GM23338 (cell line): ENCODE measurements around the gene MORN4. TPM values are rescaled to one million over a fixed set of nuclear protein-coding genes. Genes with fewer than 3 reads are reported as not detected.

Experiments used
- ATAC-seq: fragments of 200-7000 bp; cut with Tn5 transposase; 3 replicates; pipeline ENCODE4 v1.9.1; 2020
- DNase-seq: peaks from one replicate; pipeline ENCODE4 v3.0.0-alpha.2; 2015; ENCODE audit warnings: low spot score
- H2AFZ ChIP-seq: fragments of 200-600 bp; sonication (generic); 2 replicates; pipeline ENCODE4 v1.8.0; 2016; ENCODE audit warnings: antibody characterized with exemption, mild to moderate bottlenecking, moderate library complexity
- H3F3A ChIP-seq: fragments of 200-600 bp; sonication (generic); replicated peaks from 2 replicates; pipeline ENCODE4 v1.8.0; 2017; ENCODE audit warnings: antibody characterized with exemption, mixed run types, low read depth
- H3K27ac ChIP-seq: fragments of 200-600 bp; sonication (generic); 2 replicates; pipeline ENCODE4 v1.6.1; 2016; ENCODE audit warnings: low read depth
- H3K27me3 ChIP-seq: fragments of 200-600 bp; sonication (generic); 2 replicates; pipeline ENCODE4 v1.8.0; 2016; ENCODE audit warnings: mild to moderate bottlenecking, mixed run types, moderate library complexity; ENCODE audit not compliant: insufficient read depth
- H3K36me3 ChIP-seq: fragments of 200-600 bp; sonication (generic); 2 replicates; pipeline ENCODE4 v1.8.0; 2016; ENCODE audit warnings: mild to moderate bottlenecking; ENCODE audit not compliant: insufficient read depth
- H3K4me1 ChIP-seq: fragments of 200-600 bp; sonication (generic); 2 replicates; pipeline ENCODE4 v1.8.0; 2016; ENCODE audit warnings: mild to moderate bottlenecking, moderate library complexity; ENCODE audit not compliant: insufficient read depth
- H3K4me2 ChIP-seq: fragments of 200-600 bp; sonication (generic); 2 replicates; pipeline ENCODE4 v1.7.1; 2017; ENCODE audit warnings: mixed run types
- H3K4me3 ChIP-seq: fragments of 200-600 bp; sonication (generic); 2 replicates; pipeline ENCODE4 v1.6.1; 2016; ENCODE audit warnings: mixed run types
- H3K79me2 ChIP-seq: fragments of 200-600 bp; sonication (generic); replicated peaks from 2 replicates; pipeline ENCODE4 v1.8.0; 2017; ENCODE audit warnings: mild to moderate bottlenecking; ENCODE audit not compliant: insufficient read depth
- H3K9me2 ChIP-seq: fragments of 200-600 bp; sonication (generic); 2 replicates; pipeline ENCODE4 v1.8.0; 2017; ENCODE audit not compliant: insufficient read depth
- H4K20me1 ChIP-seq: fragments of 200-600 bp; sonication (generic); replicated peaks from 2 replicates; pipeline ENCODE4 v1.8.0; 2017; ENCODE audit warnings: mild to moderate bottlenecking; ENCODE audit not compliant: insufficient read depth
- H3K27ac Mint-ChIP-seq: 2 replicates; pipeline ENCODE4 v1.8.0; 2020; ENCODE audit warnings: inconsistent platforms, mild to moderate bottlenecking, moderate library complexity, mixed read lengths
- H3K27me3 Mint-ChIP-seq: 3 replicates; pipeline ENCODE4 v1.8.0; 2022; ENCODE audit warnings: low read depth, mild to moderate bottlenecking, moderate library complexity, mixed read lengths, inconsistent platforms; ENCODE audit not compliant: insufficient read depth, poor library complexity
- H3K36me3 Mint-ChIP-seq: 3 replicates; pipeline ENCODE4 v1.8.0; 2021; ENCODE audit warnings: low read depth, mild to moderate bottlenecking, inconsistent platforms, moderate library complexity, mixed read lengths
- H3K4me1 Mint-ChIP-seq: 3 replicates; pipeline ENCODE4 v1.8.0; 2020; ENCODE audit warnings: mild to moderate bottlenecking, inconsistent platforms, mixed read lengths
- H3K4me3 Mint-ChIP-seq: 3 replicates; pipeline ENCODE4 v1.8.0; 2021; ENCODE audit warnings: moderate library complexity, mild to moderate bottlenecking, inconsistent platforms, mixed read lengths
- H3K9me3 Mint-ChIP-seq: 3 replicates; pipeline ENCODE4 v1.8.0; 2020; ENCODE audit warnings: moderate library complexity, mild to moderate bottlenecking, inconsistent platforms, mixed read lengths
- CREB1 ChIP-seq: fragments of 250-450 bp; sonication (Bioruptor Pico); IDR thresholded peaks from 2 replicates; pipeline ENCODE4 v1.5.0; 2020; ENCODE audit warnings: low read depth, mild to moderate bottlenecking, moderate library complexity
- EZH2 ChIP-seq: fragments of 200-600 bp; sonication (generic); IDR thresholded peaks from one replicate; pipeline ENCODE4 v1.8.0; 2017; ENCODE audit warnings: antibody characterized with exemption, mild to moderate bottlenecking, low read depth; ENCODE audit not compliant: unreplicated experiment
- EZH2phosphoT487 ChIP-seq: fragments of 200-600 bp; sonication (generic); IDR thresholded peaks from one replicate; pipeline ENCODE4 v1.8.1; 2018; ENCODE audit warnings: antibody characterized with exemption; ENCODE audit not compliant: unreplicated experiment
- JUNB ChIP-seq: IDR thresholded peaks from one replicate; pipeline ENCODE4 v1.6.1; 2016; ENCODE audit warnings: antibody characterized with exemption; ENCODE audit not compliant: unreplicated experiment
- NANOG ChIP-seq: IDR thresholded peaks from 2 replicates; pipeline ENCODE4 v1.6.1; 2016; ENCODE audit warnings: antibody characterized with exemption, borderline replicate concordance
- POLR2AphosphoS5 ChIP-seq: IDR thresholded peaks from 2 replicates; pipeline ENCODE4 v1.6.1; 2016; ENCODE audit warnings: antibody characterized with exemption, low read depth
- STAT1 ChIP-seq: IDR thresholded peaks from one replicate; pipeline ENCODE4 v1.6.1; 2016; ENCODE audit warnings: antibody characterized with exemption; ENCODE audit not compliant: unreplicated experiment
- ZNF114 ChIP-seq: fragments of 250-450 bp; sonication (Bioruptor Pico); IDR thresholded peaks from 2 replicates; pipeline ENCODE4 v1.5.0; 2020; ENCODE audit warnings: mild to moderate bottlenecking, moderate library complexity
- ZNF331 ChIP-seq: fragments of 250-450 bp; sonication (Bioruptor Pico); IDR thresholded peaks from 2 replicates; pipeline ENCODE4 v1.5.0; 2020; ENCODE audit warnings: low read depth, mild to moderate bottlenecking, moderate library complexity
- polyA plus RNA-seq: library from polyadenylated mRNA; unstranded; fragments of >200 nt; fragmentation: Nextera tagmentation; extraction: Ambion mirVana; gene quantifications from 2 replicates; pipeline ENCODE4 v1.2.1, GENCODE V29; 2016
- total RNA-seq: library from RNA; depleted of rRNA; stranded (reverse); fragments of >200 nt; shearing (Covaris generic); gene quantifications from 2 replicates; pipeline ENCODE4 v1.2.3, GENCODE V29; 2014
- TF ChIP-seq, protein P1 (sequence below): fragments of 250-450 bp; sonication (Bioruptor Pico); IDR thresholded peaks from 2 replicates; pipeline ENCODE4 v1.5.0; 2020; ENCODE audit warnings: mild to moderate bottlenecking, moderate library complexity
- TF ChIP-seq, protein P2 (sequence below), 2 experiments: fragments of 200-600 bp in 1 of 2; sonication (generic) in 1 of 2; conservative IDR thresholded peaks; 2 replicates each; pipeline versions ENCODE4 v1.5.1 to v1.6.1; 2016 to 2017; ENCODE audit warnings: antibody characterized with exemption in 2 of 2, low read depth in 2 of 2, mild to moderate bottlenecking in 2 of 2, moderate library complexity in 1 of 2
- TF ChIP-seq, protein P3 (sequence below): IDR thresholded peaks from one replicate; pipeline ENCODE4 v1.6.1; 2018; ENCODE audit warnings: antibody characterized with exemption; ENCODE audit not compliant: unreplicated experiment
- TF ChIP-seq, protein P4 (sequence below): IDR thresholded peaks from 2 replicates; pipeline ENCODE4 v1.6.1; 2016; ENCODE audit warnings: antibody characterized with exemption

Gene MORN4
- total and polyA plus RNA-seq, 2 experiments from 2014 or later, result 9.0 to 50.0 TPM

DNA sequence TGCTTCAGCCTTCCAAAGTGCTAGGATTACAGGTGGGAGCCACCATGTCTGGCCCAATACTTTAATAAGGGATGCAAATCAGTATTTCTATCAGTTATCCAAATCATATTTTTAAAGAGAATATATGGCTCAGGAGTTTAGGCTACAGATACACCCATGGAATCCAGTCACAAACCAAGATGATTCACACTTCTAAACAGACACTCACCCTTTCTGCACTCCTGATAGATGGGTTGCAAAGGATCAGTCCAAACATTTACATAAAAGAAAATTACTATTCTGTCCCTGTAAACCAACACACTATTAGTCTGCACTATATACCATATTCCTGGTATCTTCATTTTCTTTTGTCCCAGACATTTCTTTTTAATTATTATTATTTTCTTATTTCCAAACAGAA lies 2.2 kb downstream of the MORN4 start:
- H3K27me3 ChIP-seq, result no peaks in the 10 kb centered on the region
- Mint-ChIP-seq H3K36me3 (no peaks in the 10 kb centered on the region), H3K9me3 (no peaks in the 10 kb centered on the region), H3K27ac (no peak overlapping the region), H3K27me3 (peaks cover 5% of the 10 kb centered on the region), H3K4me1 (peaks cover 6% of the 10 kb centered on the region; the same call in 2 of the 3 replicates), H3K4me3 (no peak overlapping the region)
- TF ChIP-seq POLR2AphosphoS5 (no peak), JUNB (no peak), CREB1 (CRISPR knock-in tag) (no peak), ZNF331 (no peak), EZH2 (no peak), NANOG (no peak), STAT1 (no peak), ZNF114 (CRISPR knock-in tag) (no peak), EZH2phosphoT487 (no peak)
- TF ChIP-seq, protein P1, sequence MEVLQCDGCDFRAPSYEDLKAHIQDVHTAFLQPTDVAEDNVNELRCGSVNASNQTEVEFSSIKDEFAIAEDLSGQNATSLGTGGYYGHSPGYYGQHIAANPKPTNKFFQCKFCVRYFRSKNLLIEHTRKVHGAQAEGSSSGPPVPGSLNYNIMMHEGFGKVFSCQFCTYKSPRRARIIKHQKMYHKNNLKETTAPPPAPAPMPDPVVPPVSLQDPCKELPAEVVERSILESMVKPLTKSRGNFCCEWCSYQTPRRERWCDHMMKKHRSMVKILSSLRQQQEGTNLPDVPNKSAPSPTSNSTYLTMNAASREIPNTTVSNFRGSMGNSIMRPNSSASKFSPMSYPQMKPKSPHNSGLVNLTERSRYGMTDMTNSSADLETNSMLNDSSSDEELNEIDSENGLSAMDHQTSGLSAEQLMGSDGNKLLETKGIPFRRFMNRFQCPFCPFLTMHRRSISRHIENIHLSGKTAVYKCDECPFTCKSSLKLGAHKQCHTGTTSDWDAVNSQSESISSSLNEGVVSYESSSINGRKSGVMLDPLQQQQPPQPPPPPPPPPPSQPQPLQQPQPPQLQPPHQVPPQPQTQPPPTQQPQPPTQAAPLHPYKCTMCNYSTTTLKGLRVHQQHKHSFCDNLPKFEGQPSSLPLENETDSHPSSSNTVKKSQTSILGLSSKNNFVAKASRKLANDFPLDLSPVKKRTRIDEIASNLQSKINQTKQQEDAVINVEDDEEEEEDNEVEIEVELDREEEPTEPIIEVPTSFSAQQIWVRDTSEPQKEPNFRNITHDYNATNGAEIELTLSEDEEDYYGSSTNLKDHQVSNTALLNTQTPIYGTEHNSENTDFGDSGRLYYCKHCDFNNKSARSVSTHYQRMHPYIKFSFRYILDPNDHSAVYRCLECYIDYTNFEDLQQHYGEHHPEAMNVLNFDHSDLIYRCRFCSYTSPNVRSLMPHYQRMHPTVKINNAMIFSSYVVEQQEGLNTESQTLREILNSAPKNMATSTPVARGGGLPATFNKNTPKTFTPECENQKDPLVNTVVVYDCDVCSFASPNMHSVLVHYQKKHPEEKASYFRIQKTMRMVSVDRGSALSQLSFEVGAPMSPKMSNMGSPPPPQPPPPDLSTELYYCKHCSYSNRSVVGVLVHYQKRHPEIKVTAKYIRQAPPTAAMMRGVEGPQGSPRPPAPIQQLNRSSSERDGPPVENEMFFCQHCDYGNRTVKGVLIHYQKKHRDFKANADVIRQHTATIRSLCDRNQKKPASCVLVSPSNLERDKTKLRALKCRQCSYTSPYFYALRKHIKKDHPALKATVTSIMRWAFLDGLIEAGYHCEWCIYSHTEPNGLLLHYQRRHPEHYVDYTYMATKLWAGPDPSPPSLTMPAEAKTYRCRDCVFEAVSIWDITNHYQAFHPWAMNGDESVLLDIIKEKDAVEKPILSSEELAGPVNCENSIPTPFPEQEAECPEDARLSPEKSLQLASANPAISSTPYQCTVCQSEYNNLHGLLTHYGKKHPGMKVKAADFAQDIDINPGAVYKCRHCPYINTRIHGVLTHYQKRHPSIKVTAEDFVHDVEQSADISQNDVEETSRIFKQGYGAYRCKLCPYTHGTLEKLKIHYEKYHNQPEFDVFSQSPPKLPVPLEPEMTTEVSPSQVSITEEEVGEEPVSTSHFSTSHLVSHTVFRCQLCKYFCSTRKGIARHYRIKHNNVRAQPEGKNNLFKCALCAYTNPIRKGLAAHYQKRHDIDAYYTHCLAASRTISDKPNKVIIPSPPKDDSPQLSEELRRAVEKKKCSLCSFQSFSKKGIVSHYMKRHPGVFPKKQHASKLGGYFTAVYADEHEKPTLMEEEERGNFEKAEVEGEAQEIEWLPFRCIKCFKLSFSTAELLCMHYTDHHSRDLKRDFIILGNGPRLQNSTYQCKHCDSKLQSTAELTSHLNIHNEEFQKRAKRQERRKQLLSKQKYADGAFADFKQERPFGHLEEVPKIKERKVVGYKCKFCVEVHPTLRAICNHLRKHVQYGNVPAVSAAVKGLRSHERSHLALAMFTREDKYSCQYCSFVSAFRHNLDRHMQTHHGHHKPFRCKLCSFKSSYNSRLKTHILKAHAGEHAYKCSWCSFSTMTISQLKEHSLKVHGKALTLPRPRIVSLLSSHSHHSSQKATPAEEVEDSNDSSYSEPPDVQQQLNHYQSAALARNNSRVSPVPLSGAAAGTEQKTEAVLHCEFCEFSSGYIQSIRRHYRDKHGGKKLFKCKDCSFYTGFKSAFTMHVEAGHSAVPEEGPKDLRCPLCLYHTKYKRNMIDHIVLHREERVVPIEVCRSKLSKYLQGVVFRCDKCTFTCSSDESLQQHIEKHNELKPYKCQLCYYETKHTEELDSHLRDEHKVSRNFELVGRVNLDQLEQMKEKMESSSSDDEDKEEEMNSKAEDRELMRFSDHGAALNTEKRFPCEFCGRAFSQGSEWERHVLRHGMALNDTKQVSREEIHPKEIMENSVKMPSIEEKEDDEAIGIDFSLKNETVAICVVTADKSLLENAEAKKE (CRISPR knock-in tag), result no peak
- TF ChIP-seq, protein P2, sequence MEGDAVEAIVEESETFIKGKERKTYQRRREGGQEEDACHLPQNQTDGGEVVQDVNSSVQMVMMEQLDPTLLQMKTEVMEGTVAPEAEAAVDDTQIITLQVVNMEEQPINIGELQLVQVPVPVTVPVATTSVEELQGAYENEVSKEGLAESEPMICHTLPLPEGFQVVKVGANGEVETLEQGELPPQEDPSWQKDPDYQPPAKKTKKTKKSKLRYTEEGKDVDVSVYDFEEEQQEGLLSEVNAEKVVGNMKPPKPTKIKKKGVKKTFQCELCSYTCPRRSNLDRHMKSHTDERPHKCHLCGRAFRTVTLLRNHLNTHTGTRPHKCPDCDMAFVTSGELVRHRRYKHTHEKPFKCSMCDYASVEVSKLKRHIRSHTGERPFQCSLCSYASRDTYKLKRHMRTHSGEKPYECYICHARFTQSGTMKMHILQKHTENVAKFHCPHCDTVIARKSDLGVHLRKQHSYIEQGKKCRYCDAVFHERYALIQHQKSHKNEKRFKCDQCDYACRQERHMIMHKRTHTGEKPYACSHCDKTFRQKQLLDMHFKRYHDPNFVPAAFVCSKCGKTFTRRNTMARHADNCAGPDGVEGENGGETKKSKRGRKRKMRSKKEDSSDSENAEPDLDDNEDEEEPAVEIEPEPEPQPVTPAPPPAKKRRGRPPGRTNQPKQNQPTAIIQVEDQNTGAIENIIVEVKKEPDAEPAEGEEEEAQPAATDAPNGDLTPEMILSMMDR (conservative IDR thresholded peaks at IDR 0.05; ENCODE audit: low read depth in 2 of 2), result no peak
- TF ChIP-seq, protein P3, sequence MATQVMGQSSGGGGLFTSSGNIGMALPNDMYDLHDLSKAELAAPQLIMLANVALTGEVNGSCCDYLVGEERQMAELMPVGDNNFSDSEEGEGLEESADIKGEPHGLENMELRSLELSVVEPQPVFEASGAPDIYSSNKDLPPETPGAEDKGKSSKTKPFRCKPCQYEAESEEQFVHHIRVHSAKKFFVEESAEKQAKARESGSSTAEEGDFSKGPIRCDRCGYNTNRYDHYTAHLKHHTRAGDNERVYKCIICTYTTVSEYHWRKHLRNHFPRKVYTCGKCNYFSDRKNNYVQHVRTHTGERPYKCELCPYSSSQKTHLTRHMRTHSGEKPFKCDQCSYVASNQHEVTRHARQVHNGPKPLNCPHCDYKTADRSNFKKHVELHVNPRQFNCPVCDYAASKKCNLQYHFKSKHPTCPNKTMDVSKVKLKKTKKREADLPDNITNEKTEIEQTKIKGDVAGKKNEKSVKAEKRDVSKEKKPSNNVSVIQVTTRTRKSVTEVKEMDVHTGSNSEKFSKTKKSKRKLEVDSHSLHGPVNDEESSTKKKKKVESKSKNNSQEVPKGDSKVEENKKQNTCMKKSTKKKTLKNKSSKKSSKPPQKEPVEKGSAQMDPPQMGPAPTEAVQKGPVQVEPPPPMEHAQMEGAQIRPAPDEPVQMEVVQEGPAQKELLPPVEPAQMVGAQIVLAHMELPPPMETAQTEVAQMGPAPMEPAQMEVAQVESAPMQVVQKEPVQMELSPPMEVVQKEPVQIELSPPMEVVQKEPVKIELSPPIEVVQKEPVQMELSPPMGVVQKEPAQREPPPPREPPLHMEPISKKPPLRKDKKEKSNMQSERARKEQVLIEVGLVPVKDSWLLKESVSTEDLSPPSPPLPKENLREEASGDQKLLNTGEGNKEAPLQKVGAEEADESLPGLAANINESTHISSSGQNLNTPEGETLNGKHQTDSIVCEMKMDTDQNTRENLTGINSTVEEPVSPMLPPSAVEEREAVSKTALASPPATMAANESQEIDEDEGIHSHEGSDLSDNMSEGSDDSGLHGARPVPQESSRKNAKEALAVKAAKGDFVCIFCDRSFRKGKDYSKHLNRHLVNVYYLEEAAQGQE, result no peak
- TF ChIP-seq, protein P4, sequence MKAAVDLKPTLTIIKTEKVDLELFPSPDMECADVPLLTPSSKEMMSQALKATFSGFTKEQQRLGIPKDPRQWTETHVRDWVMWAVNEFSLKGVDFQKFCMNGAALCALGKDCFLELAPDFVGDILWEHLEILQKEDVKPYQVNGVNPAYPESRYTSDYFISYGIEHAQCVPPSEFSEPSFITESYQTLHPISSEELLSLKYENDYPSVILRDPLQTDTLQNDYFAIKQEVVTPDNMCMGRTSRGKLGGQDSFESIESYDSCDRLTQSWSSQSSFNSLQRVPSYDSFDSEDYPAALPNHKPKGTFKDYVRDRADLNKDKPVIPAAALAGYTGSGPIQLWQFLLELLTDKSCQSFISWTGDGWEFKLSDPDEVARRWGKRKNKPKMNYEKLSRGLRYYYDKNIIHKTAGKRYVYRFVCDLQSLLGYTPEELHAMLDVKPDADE, result no peak
- ATAC-seq, result no peak
- peaks cover 4% of the 10 kb centered on the region for H4K20me1 ChIP-seq
- no peak overlapping the region for H2AFZ ChIP-seq
- peaks cover 26% of the 10 kb centered on the region for H3K79me2 ChIP-seq
- no peak overlapping the region for H3K4me3 ChIP-seq
- 0 out of 2 replicates have a peak, but pooled peaks cover 3% of the 10 kb centered on the region for H3K4me1 ChIP-seq
- no peak overlapping the region for H3K27ac ChIP-seq
- no peaks in the 10 kb centered on the region for H3K9me2 ChIP-seq
- H3F3A ChIP-seq, result no peaks in the 10 kb centered on the region
- H3K4me2 ChIP-seq, result no peak overlapping the region
- no peaks in the 10 kb centered on the region for H3K36me3 ChIP-seq
- DNase-seq, result no peak
